SU-DHL-6 (cell line): ENCODE measurements around the gene ARL6IP5.

Experiments
- H2AFZ ChIP-seq: fragments of 200-600 bp; sonication (generic); 2 replicates; pipeline ENCODE4 v1.6.1; 2014; ENCODE audit warnings: low read depth, mild to moderate bottlenecking, moderate library complexity, mixed read lengths, antibody characterized with exemption, low read length; ENCODE audit not compliant: severe bottlenecking
- H3F3A ChIP-seq: fragments of 200-600 bp; shearing (Covaris generic); 2 replicates; pipeline ENCODE4 v1.6.0; 2016; ENCODE audit warnings: antibody characterized with exemption, mild to moderate bottlenecking; ENCODE audit not compliant: insufficient read depth
- H3K27ac ChIP-seq: fragments of 200-600 bp; sonication (generic); 2 replicates; pipeline ENCODE4 v1.5.1; 2016; ENCODE audit warnings: low read depth, mild to moderate bottlenecking, low read length, moderate library complexity, mixed read lengths
- H3K27me3 ChIP-seq: fragments of 200-600 bp; sonication (generic), shearing (Covaris generic); 2 replicates; pipeline ENCODE4 v1.6.0; 2014; ENCODE audit warnings: mild to moderate bottlenecking, low read length
- H3K36me3 ChIP-seq: fragments of 200-600 bp; sonication (generic); 2 replicates; pipeline ENCODE4 v1.6.1; 2014; ENCODE audit warnings: mild to moderate bottlenecking, low read length, mixed read lengths
- H3K4me2 ChIP-seq: fragments of 300-600, 200-600 bp; shearing (Covaris generic), sonication (generic); 2 replicates; pipeline ENCODE4 v1.6.0; 2014; ENCODE audit warnings: low read length, low read depth, mild to moderate bottlenecking; ENCODE audit not compliant: poor library complexity, severe bottlenecking
- H3K4me3 ChIP-seq: fragments of 200-600 bp; sonication (generic); 2 replicates; pipeline ENCODE4 v1.5.1; 2014; ENCODE audit warnings: antibody characterized with exemption, low read length, mild to moderate bottlenecking, mixed read lengths; ENCODE audit not compliant: insufficient read depth, poor library complexity, severe bottlenecking
- H3K79me2 ChIP-seq: fragments of 200-600 bp; sonication (generic); 2 replicates; pipeline ENCODE4 v1.6.1; 2014; ENCODE audit warnings: mild to moderate bottlenecking, low read length, moderate library complexity; ENCODE audit not compliant: insufficient read depth
- H3K9ac ChIP-seq: fragments of 200-600 bp; sonication (generic); 2 replicates; pipeline ENCODE4 v1.7.0; 2014; ENCODE audit warnings: mild to moderate bottlenecking, low read length
- H3K9me2 ChIP-seq: fragments of 200-600 bp; sonication (generic); replicated peaks from 2 replicates; pipeline ENCODE4 v1.6.1; 2014; ENCODE audit warnings: low read length; ENCODE audit not compliant: insufficient read depth
- H3K9me3 ChIP-seq: fragments of 200-600 bp; sonication (generic); 2 replicates; pipeline ENCODE4 v1.6.1; 2014; ENCODE audit warnings: low read length, mixed read lengths; ENCODE audit not compliant: insufficient read depth
- H4K20me1 ChIP-seq: fragments of 200-600 bp; sonication (generic); 2 replicates; pipeline ENCODE4 v1.6.1; 2014; ENCODE audit warnings: low read depth, mild to moderate bottlenecking, antibody characterized with exemption, low read length, moderate library complexity, mixed read lengths
- EZH2phosphoT487 ChIP-seq: fragments of 200-600 bp; sonication (generic), shearing (Covaris generic); conservative IDR thresholded peaks from 2 replicates; pipeline ENCODE4 v1.6.1; 2018; ENCODE audit warnings: mild to moderate bottlenecking, antibody characterized with exemption, low read length, moderate library complexity, mixed read lengths
- TF ChIP-seq, protein P1 (sequence below): fragments of 200-600 bp; sonication (generic); IDR thresholded peaks from one replicate; pipeline ENCODE4 v1.5.1; 2017; ENCODE audit warnings: antibody characterized with exemption, mild to moderate bottlenecking, low read length, moderate library complexity; ENCODE audit not compliant: insufficient read depth, poor library complexity, severe bottlenecking

The ARL6IP5 gene

DNA sequence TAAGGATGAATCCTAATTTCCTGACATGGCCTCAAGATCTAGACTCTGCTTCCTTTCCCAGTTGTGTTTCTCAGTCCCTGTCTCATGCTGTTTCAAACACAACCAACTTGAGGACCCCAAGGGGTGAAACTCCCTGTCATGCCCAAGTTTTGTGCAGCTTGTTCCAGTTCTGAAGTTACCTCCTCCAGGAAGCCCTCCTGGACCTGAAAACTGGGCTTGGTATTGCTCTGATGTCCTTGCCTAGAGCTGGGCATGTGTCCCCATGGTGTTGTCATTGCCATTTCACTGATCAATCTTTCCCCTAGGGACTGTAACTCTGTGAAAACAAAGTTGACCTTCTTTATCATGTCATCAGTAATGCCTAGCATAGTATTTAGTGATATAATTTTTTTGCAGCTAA is 43.8 kb downstream of the ARL6IP5 start:
- Histone ChIP-seq H3K9ac (no peak overlapping the region), H2AFZ (no peak overlapping the region), H3K9me3 (no peaks in the 10 kb centered on the region), H3K4me3 (no peak overlapping the region), H3K79me2 (no peaks in the 10 kb centered on the region), H3K9me2 (no peaks in the 10 kb centered on the region), H3F3A (no peaks in the 10 kb centered on the region), H3K36me3 (no peaks in the 10 kb centered on the region), H4K20me1 (no peaks in the 10 kb centered on the region), H3K4me2 (no peak overlapping the region), H3K27ac (no peak overlapping the region), H3K27me3 (no peaks in the 10 kb centered on the region)
- TF ChIP-seq EZH2phosphoT487, result no peak
- TF ChIP-seq, protein P1, sequence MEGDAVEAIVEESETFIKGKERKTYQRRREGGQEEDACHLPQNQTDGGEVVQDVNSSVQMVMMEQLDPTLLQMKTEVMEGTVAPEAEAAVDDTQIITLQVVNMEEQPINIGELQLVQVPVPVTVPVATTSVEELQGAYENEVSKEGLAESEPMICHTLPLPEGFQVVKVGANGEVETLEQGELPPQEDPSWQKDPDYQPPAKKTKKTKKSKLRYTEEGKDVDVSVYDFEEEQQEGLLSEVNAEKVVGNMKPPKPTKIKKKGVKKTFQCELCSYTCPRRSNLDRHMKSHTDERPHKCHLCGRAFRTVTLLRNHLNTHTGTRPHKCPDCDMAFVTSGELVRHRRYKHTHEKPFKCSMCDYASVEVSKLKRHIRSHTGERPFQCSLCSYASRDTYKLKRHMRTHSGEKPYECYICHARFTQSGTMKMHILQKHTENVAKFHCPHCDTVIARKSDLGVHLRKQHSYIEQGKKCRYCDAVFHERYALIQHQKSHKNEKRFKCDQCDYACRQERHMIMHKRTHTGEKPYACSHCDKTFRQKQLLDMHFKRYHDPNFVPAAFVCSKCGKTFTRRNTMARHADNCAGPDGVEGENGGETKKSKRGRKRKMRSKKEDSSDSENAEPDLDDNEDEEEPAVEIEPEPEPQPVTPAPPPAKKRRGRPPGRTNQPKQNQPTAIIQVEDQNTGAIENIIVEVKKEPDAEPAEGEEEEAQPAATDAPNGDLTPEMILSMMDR, result no peak

DNA sequence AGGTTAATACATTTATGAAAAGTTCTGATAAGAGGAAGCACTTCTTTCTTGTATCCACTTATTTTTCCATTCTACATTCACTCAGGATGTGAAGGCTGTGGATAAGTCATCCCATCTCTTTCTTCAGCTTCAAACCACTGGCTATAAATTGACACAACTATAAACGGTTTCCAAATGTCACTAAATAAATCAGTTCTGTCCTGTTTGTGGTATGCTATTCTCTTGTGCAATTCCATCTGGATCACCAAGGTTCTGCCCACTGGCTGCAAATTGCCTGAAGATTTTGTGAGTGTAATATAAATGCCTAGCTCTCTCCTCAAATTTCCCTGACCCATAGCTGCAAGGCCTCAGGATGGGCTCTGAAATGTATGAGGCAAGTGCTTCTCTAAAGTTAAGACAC is 44.8 kb downstream of the ARL6IP5 start:
- Histone ChIP-seq H3K27me3 (no peaks in the 10 kb centered on the region), H3K9ac (no peak overlapping the region)
- no peak for TF ChIP-seq EZH2phosphoT487

DNA sequence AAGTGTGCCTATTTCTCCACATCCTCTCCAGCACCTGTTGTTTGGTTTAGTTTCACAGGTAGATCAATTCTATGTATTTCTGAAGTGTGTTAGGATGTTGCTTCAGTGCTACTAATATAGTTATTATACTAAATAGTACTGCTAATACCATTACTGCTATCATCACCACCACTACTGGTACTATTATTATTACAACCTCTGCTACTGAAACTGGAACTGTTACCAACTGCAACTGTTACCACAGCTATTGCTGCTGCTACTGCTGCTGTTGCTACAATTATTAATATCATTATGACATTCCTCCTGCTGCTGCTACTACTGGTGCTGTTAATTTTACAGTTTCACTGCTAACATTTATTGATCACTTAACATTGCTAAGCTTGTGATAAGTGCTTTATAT is 46.0 kb downstream of the ARL6IP5 start:
- TF ChIP-seq, protein P1, result no peak
- no peak for TF ChIP-seq EZH2phosphoT487
- no peaks in the 10 kb centered on the region for H3K9me2 ChIP-seq
- H2AFZ ChIP-seq, result no peak overlapping the region
- no peaks in the 10 kb centered on the region for H3K27me3 ChIP-seq
- no peaks in the 10 kb centered on the region for H3K79me2 ChIP-seq
- H3K4me3 ChIP-seq, result no peak overlapping the region
- no peaks in the 10 kb centered on the region for H4K20me1 ChIP-seq
- no peaks in the 10 kb centered on the region for H3F3A ChIP-seq
- H3K9me3 ChIP-seq, result no peaks in the 10 kb centered on the region
- no peak overlapping the region for H3K4me2 ChIP-seq
- H3K27ac ChIP-seq, result no peak overlapping the region
- no peak overlapping the region for H3K9ac ChIP-seq
- no peaks in the 10 kb centered on the region for H3K36me3 ChIP-seq

More for the DNA sequence above, 44.8 kb downstream of the ARL6IP5 start:
- H3K9me2 ChIP-seq, result no peaks in the 10 kb centered on the region
- H4K20me1 ChIP-seq, result no peaks in the 10 kb centered on the region
- no peaks in the 10 kb centered on the region for H3K36me3 ChIP-seq
- H3F3A ChIP-seq, result no peaks in the 10 kb centered on the region
- no peak overlapping the region for H3K27ac ChIP-seq
- no peak overlapping the region for H3K4me2 ChIP-seq
- no peaks in the 10 kb centered on the region for H3K79me2 ChIP-seq
- no peaks in the 10 kb centered on the region for H3K9me3 ChIP-seq
- H3K4me3 ChIP-seq, result no peak overlapping the region
- H2AFZ ChIP-seq, result no peak overlapping the region

DNA sequence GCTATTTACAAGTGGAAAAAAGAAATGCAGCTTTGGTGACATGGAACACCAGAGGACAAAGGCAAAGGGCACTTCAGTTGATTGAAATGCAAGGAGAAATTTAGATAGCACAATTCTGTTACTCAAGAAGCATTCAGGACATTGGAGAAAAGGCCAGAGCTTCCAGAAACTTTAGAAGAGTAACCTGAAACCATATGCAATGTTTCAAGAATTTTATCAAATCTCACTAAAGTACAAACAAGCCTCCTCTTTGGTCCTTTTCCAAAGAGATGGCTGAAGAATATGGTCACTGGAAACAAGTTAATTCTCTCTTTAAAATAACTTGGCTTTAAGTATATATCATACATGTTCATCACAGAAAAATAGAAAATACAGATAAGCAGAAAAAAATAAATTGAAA is 52.3 kb downstream of the ARL6IP5 start:
- Histone ChIP-seq H3K27ac (no peak overlapping the region), H3K27me3 (no peaks in the 10 kb centered on the region), H3F3A (no peaks in the 10 kb centered on the region), H3K79me2 (no peaks in the 10 kb centered on the region), H3K9me2 (no peaks in the 10 kb centered on the region), H3K9me3 (no peaks in the 10 kb centered on the region), H3K9ac (no peak overlapping the region), H3K4me2 (no peak overlapping the region), H3K4me3 (no peak overlapping the region), H2AFZ (no peak overlapping the region), H3K36me3 (no peaks in the 10 kb centered on the region), H4K20me1 (no peaks in the 10 kb centered on the region)
- TF ChIP-seq EZH2phosphoT487, result no peak
- TF ChIP-seq, protein P1, result no peak
